Hematopoietic multipotent progenitor cell treated with erythropoietin and hydrocortisone succinate and interleukin-3 and kit ligand, for 6 days (in vitro differentiated cells): ENCODE results near the gene EFR3B.
"Not testable (repeated sequence)": the region's sequence is repeated elsewhere in the genome, so short reads cannot be mapped to it uniquely, and the experiment has no call there.

Experiments
- DNase-seq: peaks from one replicate; pipeline ENCODE4 v3.0.0-alpha.2; 2015

EFR3B gene

GRCh38 chr2:25073914-25074313, 32.0 kb downstream of the EFR3B start:
- DNase-seq, result no peak

DNA sequence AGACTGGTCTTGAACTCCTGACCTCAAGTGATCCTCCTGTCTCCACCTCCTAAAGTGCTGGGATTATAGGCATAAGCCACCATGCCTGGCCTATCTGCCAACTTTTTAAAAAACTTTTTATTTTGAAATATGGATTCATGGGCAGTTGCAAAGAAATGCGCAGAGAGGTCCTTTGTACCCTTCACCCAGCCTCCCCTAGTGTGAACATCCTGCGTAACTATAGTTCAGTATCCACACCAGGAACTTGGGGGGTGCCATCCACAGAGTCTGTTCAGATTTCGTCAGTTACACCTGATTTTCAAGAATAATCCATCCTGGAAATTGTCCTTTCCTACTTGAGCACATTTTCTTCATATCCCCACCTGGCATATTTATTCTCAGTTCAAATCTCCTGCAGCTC, 33.0 kb downstream of the EFR3B start:
- DNase-seq, result no peak

DNA sequence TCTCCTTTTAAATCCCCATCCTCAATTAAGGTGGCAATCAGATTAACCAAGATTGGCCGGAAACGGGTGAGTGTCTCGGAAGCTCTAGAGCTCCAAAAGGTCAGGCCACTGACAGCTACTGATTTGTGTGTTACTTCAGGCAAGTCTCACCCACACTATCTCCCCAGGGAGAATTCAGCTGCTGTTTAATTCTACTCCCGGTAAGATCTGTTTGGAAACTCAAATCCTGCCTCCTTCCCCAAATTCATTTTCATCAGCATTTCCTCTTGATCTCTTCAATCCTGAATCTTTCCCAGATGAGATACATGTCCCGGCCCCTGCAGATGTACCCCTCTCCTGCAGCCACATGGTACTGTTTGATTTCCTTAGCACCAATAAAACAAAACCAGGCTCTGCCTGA, 34.9 kb downstream of the EFR3B start:
- no peak for DNase-seq

DNA sequence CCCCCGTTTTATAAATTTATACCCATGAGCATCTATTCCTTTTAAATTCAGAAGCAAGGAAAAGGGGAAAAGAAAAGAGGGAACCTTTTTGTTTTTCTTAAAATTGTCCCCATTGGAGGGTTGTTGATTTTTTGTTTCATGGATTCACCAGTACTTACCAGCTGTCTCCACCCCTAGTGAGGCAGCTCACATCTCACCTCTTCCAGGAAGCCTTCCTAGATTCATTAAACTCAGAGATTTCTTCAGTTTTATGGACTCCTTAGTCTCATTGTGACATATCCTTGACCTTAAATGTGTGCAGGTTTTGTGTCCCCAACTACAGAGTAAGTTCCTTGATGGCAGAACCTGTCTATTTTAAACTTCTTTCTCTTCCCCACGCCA, 35.9 kb downstream of the EFR3B start:
- DNase-seq, result no peak

DNA sequence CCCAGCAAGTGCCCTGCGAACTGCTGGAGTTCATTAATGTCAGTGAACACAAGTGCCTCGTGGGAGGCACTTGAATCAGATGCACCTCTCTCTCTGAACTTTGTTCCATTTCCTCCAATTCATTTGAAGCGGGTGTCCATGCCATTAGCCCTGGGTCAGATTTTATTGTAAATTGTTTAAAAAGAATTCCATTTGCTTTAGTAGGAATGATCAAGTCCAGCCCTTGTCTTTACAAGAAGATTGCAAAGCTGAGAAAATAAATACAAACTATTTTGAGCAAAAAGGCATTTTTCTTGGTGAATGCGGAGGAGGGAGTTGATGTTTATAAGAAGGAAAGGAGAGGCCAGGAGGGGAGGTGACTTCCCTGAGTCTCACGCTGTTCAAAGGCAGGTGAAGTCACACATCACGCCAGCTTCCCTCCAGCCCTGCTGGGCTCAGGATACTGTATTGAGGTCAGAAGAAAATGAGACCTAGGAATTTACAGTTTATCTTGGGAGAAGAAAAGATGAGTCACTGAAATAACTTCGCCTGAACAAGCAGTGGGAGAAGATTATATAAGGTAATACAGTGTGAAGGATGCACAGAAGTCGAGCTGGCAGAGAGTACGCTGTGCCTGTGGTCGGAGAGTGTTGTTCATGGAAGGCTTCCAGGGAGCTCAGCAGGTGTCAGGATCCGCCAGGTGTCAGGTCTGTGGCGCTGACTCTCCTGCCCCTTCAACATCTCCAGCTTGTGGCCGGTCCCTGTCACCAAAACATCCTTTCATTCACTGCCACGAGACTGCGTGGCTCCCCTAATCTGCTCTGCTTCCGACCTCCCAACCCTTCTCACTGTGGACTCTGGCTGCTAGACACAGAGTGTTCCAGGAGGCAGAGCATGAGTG, 36.5 kb downstream of the EFR3B start:
- no peak for DNase-seq

DNA sequence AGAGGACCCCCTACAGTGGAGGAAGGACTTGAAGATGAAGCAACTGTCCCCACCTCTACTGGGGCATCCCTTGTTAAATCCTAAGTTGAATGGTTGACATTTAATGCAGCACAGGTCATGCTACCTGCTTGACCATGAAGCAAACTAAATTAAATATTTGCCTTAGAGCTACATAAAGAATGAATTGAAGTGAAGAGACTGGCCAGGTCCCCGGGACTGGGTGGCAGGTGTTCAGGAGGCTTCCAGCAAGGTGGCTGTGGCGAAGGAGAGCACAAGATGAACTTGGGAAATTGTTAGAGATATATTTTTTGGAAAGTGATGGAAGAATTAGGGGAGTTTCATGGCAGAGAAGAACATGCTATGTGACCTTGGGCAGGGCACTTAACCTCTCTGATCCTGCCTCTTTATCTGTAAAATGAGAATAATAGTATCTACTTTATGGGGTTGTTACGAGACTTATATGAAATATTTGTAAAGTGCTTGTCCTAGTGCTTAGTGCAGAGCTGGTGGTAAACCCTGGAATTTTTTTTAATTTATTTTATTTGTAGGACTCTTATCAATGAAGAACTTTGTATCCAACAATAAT, 37.3 kb downstream of the EFR3B start:
- DNase-seq, result no peak

GRCh38 chr2:25081237-25081790, 39.4 kb downstream of the EFR3B start:
- DNase-seq, result no peak

GRCh38 chr2:25082002-25082622, 40.2 kb downstream of the EFR3B start:
- DNase-seq, result no peak

- no peak for DNase-seq
Observed at GRCh38 chr2:25085761-25086560, 44.1 kb downstream of the EFR3B start.

GRCh38 chr2:25088817-25089516, 47.1 kb downstream of the EFR3B start:
- DNase-seq, result no peak

GRCh38 chr2:25089605-25090315, 47.9 kb downstream of the EFR3B start:
- DNase-seq, result no peak

GRCh38 chr2:25090801-25091200, 48.9 kb downstream of the EFR3B start:
- DNase-seq, result no peak

DNA sequence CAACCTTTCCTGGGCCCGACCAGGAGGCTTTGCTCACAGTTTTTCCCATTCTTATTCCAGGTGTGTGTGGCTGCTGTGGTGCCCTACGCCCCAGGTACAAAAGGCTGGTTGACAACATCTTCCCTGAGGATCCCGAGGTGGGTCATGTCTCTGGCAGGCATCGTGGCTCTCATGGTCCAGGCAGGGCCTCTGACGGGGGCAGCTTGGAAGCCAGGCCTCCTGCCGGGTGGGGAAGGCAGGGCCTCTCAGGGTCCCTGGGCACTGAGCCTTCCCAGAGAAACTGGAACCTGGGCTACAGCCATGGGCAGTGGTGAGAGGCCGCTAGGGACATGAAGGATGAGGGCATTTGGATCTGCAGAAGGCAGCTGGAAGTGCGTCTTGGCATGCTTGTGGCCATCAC, 49.4 kb downstream of the EFR3B start:
- DNase-seq, result no peak

DNA sequence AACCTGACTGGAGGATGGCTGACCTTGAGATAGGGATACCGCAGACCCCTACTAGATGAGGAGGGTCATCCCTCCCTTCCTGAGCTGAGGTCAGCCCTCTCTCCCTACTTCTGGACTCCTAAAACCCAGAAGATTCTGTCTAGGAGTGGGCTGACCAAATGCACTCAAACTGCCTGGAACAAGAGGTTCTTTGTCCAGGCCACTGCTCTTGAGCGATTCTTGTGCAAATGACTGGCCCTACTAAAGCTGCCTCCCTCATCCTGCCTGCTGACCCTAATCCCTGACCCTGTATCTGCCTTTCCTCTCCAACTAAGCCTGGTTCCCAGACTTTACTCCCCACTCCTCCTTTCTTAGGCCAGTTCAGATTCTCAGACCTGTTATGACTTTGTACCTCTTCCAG, 56.2 kb downstream of the EFR3B start:
- no peak for DNase-seq

DNA sequence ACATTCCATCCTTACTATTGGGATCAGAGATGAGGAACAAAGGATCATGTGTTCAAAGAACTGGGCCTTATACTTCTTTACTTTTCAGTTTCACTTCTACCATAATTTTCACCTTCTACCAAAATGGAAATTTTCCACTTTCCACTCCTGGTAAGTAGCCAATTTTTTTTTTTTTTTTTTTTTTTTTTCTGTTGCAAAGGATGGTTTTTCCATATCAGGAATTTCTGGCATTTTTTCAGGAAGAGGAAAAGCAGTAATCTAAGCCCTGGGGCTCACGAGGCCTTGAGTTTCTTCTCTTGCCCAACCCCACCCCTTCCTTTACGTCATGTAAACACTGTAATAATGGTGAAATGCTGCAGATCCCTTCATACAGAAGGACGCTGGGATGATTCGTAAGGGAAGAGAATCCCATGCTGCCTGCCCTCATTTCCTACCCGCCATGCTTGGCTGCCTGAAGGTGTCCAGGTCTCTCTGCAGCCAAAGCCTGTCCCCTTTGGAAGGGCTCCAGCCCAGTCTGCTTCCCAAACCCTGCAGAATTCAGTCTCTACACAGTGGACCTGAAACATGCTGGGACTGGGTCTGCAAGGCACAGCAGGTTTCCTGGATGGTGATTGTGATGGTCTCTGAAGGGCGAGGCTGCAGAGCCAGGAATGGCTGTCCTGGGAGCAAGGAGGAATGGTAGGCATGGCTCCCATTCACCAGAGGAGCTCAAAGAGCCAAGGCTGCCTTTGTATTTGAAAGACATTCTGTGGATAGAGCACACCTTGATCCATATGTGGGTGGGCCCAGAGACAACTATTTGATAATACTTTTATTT, 57.0 kb downstream of the EFR3B start:
- DNase-seq, result no peak

DNA sequence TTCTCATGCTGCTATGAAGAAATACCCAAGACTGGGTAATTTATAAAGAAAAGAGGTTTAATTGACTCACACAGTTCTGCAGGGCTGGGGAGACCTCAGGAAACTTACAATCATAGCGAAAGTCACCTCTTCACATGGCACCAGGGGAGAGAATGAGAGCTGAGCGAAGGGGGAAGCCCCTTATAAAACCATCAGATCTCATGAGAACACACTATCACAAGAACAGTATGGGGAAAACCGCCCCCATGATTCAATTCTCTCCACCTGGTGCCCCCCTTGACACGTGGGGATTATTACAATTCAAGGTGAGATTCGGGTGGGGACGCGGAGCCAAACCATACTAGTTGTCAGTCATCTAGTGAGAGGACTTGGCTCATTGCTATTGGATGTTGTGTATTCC, 60.5 kb downstream of the EFR3B start:
- DNase-seq, result not testable (repeated sequence)

- DNase-seq, result no peak
Observed at GRCh38 chr2:25103287-25103871, 61.5 kb downstream of the EFR3B start.

GRCh38 chr2:25104736-25105135, 62.9 kb downstream of the EFR3B start:
- DNase-seq, result no peak

DNA sequence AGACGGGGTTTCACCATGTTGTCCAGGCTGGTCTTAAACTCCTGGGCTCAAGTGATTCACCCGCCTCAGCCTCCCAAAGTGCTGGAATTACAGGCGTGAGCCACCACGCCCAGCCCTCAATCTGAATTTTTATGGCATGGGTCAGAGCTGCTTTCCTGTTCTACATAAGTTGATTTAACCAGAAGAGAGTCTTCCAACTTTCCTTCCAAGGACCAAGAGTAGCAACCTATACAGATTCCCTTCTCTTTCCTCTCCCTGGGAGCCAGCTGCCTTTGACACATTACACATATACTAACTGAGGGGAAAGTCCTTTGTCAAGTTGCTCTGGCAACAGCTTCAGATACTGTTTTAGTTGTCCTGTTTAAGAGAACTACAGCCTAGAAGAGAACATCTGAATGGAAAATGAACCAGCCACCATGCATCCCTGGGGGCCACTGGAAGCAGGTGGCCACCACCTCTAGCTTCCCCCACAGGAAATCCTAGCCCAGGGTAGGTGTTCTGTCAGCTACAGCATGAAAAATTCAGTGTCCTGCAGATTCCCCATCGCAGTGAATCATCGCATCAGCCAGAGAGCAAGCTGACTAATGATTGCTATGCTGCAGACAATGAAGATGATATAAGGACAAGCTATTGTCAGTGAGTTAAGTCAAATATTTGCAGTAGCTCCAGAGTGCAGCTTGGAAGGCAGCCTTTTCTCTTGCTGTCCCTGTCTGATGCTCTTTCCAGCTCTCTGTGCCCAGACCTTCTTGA, 63.6 kb downstream of the EFR3B start:
- DNase-seq, result no peak

DNA sequence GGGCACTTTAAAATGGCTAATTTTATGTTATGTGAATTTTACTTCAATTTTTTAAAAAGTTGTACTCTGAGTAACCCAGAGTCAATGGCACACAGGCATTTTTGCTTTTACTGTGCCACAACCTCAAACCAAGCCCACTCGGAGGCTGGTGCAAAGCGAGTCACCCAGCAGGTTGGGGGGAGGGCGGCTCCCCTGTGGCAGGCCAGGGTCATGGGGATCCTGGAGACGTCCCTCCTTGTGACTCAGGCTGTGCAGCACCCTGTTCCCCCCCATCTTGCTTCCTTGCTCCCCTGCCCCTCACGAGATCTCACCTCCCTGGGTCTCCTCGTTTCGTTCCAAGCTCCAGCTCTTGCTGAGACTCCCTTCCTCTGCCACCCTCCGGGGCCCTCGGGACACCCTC, 67.9 kb downstream of the EFR3B start:
- no peak for DNase-seq
